Measurements from ENCODE around the gene SFTPB. TPM values are rescaled to one million over a fixed set of nuclear protein-coding genes. Genes with fewer than 3 reads are reported as not detected.

The SFTPB gene
- polyA plus RNA-seq, 1 donor from 2014 or later: not detected

DNA sequence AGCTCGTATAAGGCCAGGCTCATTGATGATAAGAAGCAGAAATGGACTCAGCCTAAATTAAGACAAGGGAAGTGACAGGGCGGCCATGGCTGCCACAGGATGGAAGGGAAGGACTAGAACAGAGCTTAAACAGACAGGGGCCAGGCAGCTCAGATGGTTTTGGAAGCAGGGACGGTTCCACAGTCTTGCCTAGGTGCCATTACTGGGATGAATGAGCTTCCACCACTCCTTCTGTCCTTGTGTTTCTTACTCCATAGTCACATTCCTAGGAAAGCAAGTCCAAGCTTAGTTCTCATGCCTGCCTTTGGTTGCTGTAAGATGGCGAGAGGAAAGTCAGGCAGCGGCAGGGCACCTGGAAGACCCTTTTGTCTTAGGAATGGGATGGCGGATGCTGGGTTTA, 38.1 kb upstream of the SFTPB start:
- Histone ChIP-seq H3F3A (ENCODE audit: insufficient read depth, low read length, poor library complexity, severe bottlenecking) (no peaks in the 10 kb centered on the region), H3K9me3 (ENCODE audit: low read length) (no peaks in the 10 kb centered on the region), H3K36me3 (ENCODE audit: insufficient read depth, low read length) (no peaks in the 10 kb centered on the region), H3K27me3 (ENCODE audit: insufficient read depth, low read depth, low read length) (no peaks in the 10 kb centered on the region), H3K27ac (ENCODE audit: low read length) (no peak overlapping the region), H4K20me1 (ENCODE audit: insufficient read depth) (no peaks in the 10 kb centered on the region), H3K79me2 (replicated peaks; ENCODE audit: insufficient read depth, low read length) (no peaks in the 10 kb centered on the region), H3K4me2 (ENCODE audit: low read length) (no peak overlapping the region), H3K9ac (ENCODE audit: low read length) (no peak overlapping the region), H3K9me2 (ENCODE audit: insufficient read depth, low read length) (no peaks in the 10 kb centered on the region), H2AFZ (ENCODE audit: low read depth, low read length) (no peak overlapping the region), H3K4me3 (ENCODE audit: low read length) (no peak overlapping the region)
- TF ChIP-seq RAD21 (conservative IDR thresholded peaks at IDR 0.05): no peak
- no peak for TF ChIP-seq EP300 (conservative IDR thresholded peaks at IDR 0.05; ENCODE audit: poor library complexity, severe bottlenecking)
- no peak for TF ChIP-seq TAF1 (IDR thresholded peaks at IDR 0.05; ENCODE audit: low read depth)
- no peak for TF ChIP-seq SMC3 (conservative IDR thresholded peaks at IDR 0.05; ENCODE audit: poor library complexity)
- TF ChIP-seq, protein P1, sequence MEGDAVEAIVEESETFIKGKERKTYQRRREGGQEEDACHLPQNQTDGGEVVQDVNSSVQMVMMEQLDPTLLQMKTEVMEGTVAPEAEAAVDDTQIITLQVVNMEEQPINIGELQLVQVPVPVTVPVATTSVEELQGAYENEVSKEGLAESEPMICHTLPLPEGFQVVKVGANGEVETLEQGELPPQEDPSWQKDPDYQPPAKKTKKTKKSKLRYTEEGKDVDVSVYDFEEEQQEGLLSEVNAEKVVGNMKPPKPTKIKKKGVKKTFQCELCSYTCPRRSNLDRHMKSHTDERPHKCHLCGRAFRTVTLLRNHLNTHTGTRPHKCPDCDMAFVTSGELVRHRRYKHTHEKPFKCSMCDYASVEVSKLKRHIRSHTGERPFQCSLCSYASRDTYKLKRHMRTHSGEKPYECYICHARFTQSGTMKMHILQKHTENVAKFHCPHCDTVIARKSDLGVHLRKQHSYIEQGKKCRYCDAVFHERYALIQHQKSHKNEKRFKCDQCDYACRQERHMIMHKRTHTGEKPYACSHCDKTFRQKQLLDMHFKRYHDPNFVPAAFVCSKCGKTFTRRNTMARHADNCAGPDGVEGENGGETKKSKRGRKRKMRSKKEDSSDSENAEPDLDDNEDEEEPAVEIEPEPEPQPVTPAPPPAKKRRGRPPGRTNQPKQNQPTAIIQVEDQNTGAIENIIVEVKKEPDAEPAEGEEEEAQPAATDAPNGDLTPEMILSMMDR (IDR thresholded peaks at IDR 0.05; ENCODE audit: poor library complexity, severe bottlenecking): no peak
- no peak for TF ChIP-seq EZH2 (IDR thresholded peaks at IDR 0.05; ENCODE audit: borderline replicate concordance, insufficient read depth, low read length, poor library complexity, severe bottlenecking)
- TF ChIP-seq MXI1 (conservative IDR thresholded peaks at IDR 0.05; ENCODE audit: poor library complexity, severe bottlenecking): no peak
- TF ChIP-seq, protein P2, sequence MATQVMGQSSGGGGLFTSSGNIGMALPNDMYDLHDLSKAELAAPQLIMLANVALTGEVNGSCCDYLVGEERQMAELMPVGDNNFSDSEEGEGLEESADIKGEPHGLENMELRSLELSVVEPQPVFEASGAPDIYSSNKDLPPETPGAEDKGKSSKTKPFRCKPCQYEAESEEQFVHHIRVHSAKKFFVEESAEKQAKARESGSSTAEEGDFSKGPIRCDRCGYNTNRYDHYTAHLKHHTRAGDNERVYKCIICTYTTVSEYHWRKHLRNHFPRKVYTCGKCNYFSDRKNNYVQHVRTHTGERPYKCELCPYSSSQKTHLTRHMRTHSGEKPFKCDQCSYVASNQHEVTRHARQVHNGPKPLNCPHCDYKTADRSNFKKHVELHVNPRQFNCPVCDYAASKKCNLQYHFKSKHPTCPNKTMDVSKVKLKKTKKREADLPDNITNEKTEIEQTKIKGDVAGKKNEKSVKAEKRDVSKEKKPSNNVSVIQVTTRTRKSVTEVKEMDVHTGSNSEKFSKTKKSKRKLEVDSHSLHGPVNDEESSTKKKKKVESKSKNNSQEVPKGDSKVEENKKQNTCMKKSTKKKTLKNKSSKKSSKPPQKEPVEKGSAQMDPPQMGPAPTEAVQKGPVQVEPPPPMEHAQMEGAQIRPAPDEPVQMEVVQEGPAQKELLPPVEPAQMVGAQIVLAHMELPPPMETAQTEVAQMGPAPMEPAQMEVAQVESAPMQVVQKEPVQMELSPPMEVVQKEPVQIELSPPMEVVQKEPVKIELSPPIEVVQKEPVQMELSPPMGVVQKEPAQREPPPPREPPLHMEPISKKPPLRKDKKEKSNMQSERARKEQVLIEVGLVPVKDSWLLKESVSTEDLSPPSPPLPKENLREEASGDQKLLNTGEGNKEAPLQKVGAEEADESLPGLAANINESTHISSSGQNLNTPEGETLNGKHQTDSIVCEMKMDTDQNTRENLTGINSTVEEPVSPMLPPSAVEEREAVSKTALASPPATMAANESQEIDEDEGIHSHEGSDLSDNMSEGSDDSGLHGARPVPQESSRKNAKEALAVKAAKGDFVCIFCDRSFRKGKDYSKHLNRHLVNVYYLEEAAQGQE (IDR thresholded peaks at IDR 0.05; ENCODE audit: borderline replicate concordance): no peak
- TF ChIP-seq POLR2AphosphoS5 (IDR thresholded peaks at IDR 0.05): no peak

- H3K4me2 ChIP-seq (ENCODE audit: low read length): no peak overlapping the region
- no peak overlapping the region for H3K27ac ChIP-seq (ENCODE audit: low read length)
- TF ChIP-seq, protein P2 (IDR thresholded peaks at IDR 0.05; ENCODE audit: borderline replicate concordance): no peak
- TF ChIP-seq POLR2AphosphoS5 (IDR thresholded peaks at IDR 0.05) (no peak), SMC3 (conservative IDR thresholded peaks at IDR 0.05; ENCODE audit: poor library complexity) (no peak), EZH2 (IDR thresholded peaks at IDR 0.05; ENCODE audit: borderline replicate concordance, insufficient read depth, low read length, poor library complexity, severe bottlenecking) (no peak), EP300 (conservative IDR thresholded peaks at IDR 0.05; ENCODE audit: poor library complexity, severe bottlenecking) (no peak), RAD21 (conservative IDR thresholded peaks at IDR 0.05) (no peak), MXI1 (conservative IDR thresholded peaks at IDR 0.05; ENCODE audit: poor library complexity, severe bottlenecking) (no peak), TAF1 (IDR thresholded peaks at IDR 0.05; ENCODE audit: low read depth) (no peak)
- TF ChIP-seq, protein P1 (IDR thresholded peaks at IDR 0.05; ENCODE audit: poor library complexity, severe bottlenecking): no peak
- H3K79me2 ChIP-seq (replicated peaks; ENCODE audit: insufficient read depth, low read length): no peaks in the 10 kb centered on the region
- H3K36me3 ChIP-seq (ENCODE audit: insufficient read depth, low read length): no peaks in the 10 kb centered on the region
- no peaks in the 10 kb centered on the region for H3K9me2 ChIP-seq (ENCODE audit: insufficient read depth, low read length)
- no peaks in the 10 kb centered on the region for H4K20me1 ChIP-seq (ENCODE audit: insufficient read depth)
- no peaks in the 10 kb centered on the region for H3F3A ChIP-seq (ENCODE audit: insufficient read depth, low read length, poor library complexity, severe bottlenecking)
- H2AFZ ChIP-seq (ENCODE audit: low read depth, low read length): no peak overlapping the region
- H3K9me3 ChIP-seq (ENCODE audit: low read length): no peaks in the 10 kb centered on the region
- no peak overlapping the region for H3K9ac ChIP-seq (ENCODE audit: low read length)
- no peaks in the 10 kb centered on the region for H3K27me3 ChIP-seq (ENCODE audit: insufficient read depth, low read depth, low read length)
- H3K4me3 ChIP-seq (ENCODE audit: low read length): no peak overlapping the region
Observed at GRCh38 chr2:85705680-85706039, 37.7 kb upstream of the SFTPB start.
